Right cardiac atrium (tissue), 5 donors: ENCODE data around the gene ADGRB2. TPM values are rescaled to one million over a fixed set of nuclear protein-coding genes. Genes with fewer than 3 reads are reported as not detected.

Experiments used
- ATAC-seq, 2 donors: fragments of 200-7000 bp; cut with Tn5 transposase; one replicate each; pipeline versions ENCODE4 v1.8.0 to v1.9.1; 2020; ENCODE audit warnings: moderate library complexity in 2 of 2, mild to moderate bottlenecking in 1 of 2
- DNase-seq, 3 donors: peaks; one replicate each; pipeline ENCODE4 v3.0.0-alpha.2; 2020
- H3K27ac ChIP-seq: one replicate; pipeline ENCODE4 v1.5.1; 2013; ENCODE audit warnings: mild to moderate bottlenecking, low read length, control low read depth, moderate library complexity
- H3K27me3 ChIP-seq: one replicate; pipeline ENCODE4 v1.6.1; 2013; ENCODE audit not compliant: control insufficient read depth, insufficient read depth
- H3K4me1 ChIP-seq: one replicate; pipeline ENCODE4 v1.6.1; 2013; ENCODE audit warnings: low read length; ENCODE audit not compliant: control insufficient read depth, insufficient read depth
- H3K4me3 ChIP-seq: one replicate; pipeline ENCODE4 v1.5.1; 2013; ENCODE audit warnings: low read length, control low read depth
- H3K9me3 ChIP-seq: one replicate; pipeline ENCODE4 v1.6.1; 2013; ENCODE audit warnings: low read length; ENCODE audit not compliant: control insufficient read depth
- WGBS: extraction: QIAGEN DNeasy Blood & Tissue Kit; methylation state at CpG from one replicate; pipeline ENCODE4 v1.1.7; 2013; 5-methylcytosine and 5-hydroxymethylcytosine counted together
- intact Hi-C, 4 donors: fragments of 100-400 bp; cut with DNase I; formaldehyde crosslinking; loops; one replicate each; pipeline versions ENCODE4 v1.11.0 to v1.14.0; 2022 to 2023
- polyA plus RNA-seq: library from polyadenylated mRNA; stranded (reverse); fragments of 200-250 nt; gene quantifications from one replicate; pipeline ENCODE4 v1.2.3, GENCODE V29; 2013
- total RNA-seq, 4 donors: library from RNA; stranded (reverse); fragmentation: NEBNext Ultra II Directional; extraction: Animal tissue kit (Norgen Biotek cat#: 25700); gene quantifications; one replicate each; pipeline ENCODE4 v1.2.1, GENCODE V29; 2021
- donor health status: healthy with polysubstance abuse.
- donor health status: DM: no; HTN: yes; CAD: no.
- donor health status: DM: no; HTN: no; CAD: no.
- donor health status: DM: no; HTN: yes; CAD: no; lungs with severe emphysema.
- donor health status: DM: yes; HTN: yes; CAD: no.

Gene ADGRB2
- total and polyA plus RNA-seq, 5 donors, result 11.8 to 18.2 (median 13.8) TPM

DNA sequence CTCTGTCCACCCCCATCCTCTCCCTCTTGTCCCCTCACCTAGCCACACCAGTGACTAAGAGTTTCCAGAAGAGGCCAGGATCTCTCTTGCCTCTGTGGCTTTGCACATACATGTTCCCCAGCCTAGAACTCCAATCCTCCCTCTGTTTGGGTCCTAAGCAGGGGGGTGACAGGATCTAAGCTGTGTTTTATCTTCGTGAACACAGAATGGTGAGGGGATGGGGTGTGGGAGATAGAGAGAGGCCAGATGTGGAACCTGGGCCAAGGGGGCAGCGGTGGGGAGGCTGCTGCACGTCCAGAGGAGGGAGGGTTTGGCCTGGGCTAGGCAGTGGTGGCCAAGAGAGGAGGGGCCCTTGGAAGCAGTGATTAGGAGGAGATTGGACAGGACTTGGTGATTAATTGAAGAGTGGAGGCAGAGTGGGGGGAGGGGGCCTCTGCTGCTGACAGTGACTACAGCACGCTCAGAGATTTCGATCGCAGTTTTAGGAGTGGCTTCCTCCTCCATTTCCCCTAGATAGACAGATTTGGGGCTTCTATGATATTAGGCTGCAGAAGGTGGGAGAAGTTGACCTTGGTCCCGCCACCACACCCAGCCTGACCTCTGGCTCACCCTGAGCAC lies 17.1 kb upstream of the ADGRB2 start:
- Histone ChIP-seq H3K27ac (no peak overlapping the region), H3K4me3 (no peak overlapping the region), H3K4me1 (peaks cover 4% of the 10 kb centered on the region), H3K27me3 (no peaks in the 10 kb centered on the region), H3K9me3 (no peaks in the 10 kb centered on the region)
- DNase-seq (peak in 2 of 3 donors; percentile 39 to 77), ATAC-seq (peak; percentile 36 to 58)
- WGBS, result 33% methylated on average over 7 of the region's 7 CpGs
- intact Hi-C loops, result loop anchor here in 2 of 4 donors (10.0 kb wide), 3 partner anchors 66 to 216 kb away; no protein-coding TSS in a partner anchor

DNA sequence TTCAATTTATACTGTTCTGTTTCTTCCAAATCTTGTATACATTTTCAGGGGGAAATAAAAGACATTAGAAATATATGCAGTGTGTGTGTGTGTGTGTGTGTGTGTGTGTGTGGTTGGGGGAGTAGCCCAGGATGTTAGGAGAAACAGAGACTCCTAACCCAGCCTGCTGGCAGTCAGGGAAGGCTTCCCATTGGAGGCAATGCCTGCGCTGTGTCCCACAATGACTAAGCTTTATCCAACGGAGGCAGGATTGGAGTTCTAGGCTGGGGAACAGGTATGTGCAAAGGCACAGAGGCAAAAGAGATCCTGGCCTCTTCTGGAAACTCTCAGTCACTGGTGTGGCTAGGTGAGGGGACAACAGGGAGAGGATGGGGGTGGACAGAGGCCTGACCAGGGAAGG lies 16.5 kb upstream of the ADGRB2 start:
- Histone ChIP-seq H3K4me3 (no peak overlapping the region), H3K4me1 (peaks cover 4% of the 10 kb centered on the region), H3K27me3 (no peaks in the 10 kb centered on the region), H3K27ac (no peak overlapping the region), H3K9me3 (no peaks in the 10 kb centered on the region)
- ATAC-seq (no peak), DNase-seq (no peak)
- intact Hi-C loops, result loop anchor here in 2 of 4 donors (10.0 kb wide), 3 partner anchors 66 to 216 kb away; no protein-coding TSS in a partner anchor
- 83% methylated on average over 2 of the region's 2 CpGs for WGBS

DNA sequence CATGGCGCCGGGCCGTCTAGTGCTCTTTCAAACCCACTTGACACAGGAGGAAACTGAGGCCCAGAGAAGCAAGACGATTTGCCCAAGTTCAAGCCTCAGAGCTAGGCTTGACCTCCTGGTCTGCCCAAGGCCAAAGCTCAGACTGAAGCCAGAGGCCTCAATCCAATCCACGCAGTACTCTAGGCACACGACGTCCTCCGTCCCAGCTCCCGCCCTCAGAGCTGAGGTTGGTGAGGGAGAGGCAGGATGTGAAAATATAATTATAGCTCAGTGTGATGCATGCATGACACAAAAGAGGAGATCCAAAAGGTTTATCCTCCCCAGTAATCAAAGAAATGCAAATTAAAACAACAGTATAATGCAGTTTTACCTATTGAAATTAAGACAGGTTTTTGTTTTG lies 15.5 kb upstream of the ADGRB2 start:
- DNase-seq (no peak), ATAC-seq (no peak)
- 80% methylated on average over 9 of the region's 9 CpGs for WGBS
- intact Hi-C loops, result loop anchor here in 2 of 4 donors (10.0 kb wide), 3 partner anchors 65 to 215 kb away; no protein-coding TSS in a partner anchor
- no peak overlapping the region for H3K4me3 ChIP-seq
- no peaks in the 10 kb centered on the region for H3K27me3 ChIP-seq
- no peak overlapping the region for H3K27ac ChIP-seq
- H3K9me3 ChIP-seq, result no peaks in the 10 kb centered on the region
- peaks cover 4% of the 10 kb centered on the region for H3K4me1 ChIP-seq

DNA sequence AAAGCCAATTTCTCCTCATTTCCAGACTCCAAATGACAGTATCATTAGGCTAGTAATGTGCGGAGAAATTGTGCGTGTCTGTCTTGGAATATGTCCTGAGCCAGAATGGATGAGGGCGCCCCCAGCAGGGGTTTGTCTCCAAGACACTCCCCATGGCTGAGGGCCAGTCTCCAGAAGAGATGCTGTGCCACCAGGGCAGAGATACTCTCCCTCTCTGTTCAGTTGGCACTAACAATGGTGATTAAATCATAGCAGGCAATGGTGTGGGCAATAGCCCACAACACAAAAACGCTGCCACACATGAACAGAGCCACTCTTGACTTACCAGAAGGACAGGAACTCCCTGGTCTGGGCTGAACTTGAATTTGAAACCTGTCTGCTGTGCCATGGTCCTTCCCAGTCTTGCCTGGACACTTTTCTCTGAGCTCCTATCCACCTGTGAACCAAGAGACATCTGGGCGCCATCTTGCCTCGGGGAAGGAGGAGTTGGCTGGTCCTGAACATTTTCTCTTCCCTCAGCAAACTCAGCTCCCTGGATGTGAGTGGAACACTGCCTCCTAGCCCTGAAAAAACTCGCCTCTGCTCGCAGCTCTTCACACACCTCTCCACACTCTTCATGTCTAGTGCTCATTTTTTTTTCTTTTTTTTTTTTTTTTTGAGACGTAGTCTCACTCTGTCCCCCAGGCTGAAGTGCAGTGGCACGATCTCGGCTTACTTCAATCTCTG lies 14.8 kb upstream of the ADGRB2 start:
- no peaks in the 10 kb centered on the region for H3K9me3 ChIP-seq
- H3K4me3 ChIP-seq, result no peak overlapping the region
- DNase-seq, result no peak
- ATAC-seq, result no peak
- no peak overlapping the region for H3K27ac ChIP-seq
- intact Hi-C loops, result no loop called here
- 92% methylated on average over 11 of the region's 11 CpGs for WGBS
- H3K4me1 ChIP-seq, result peaks cover 4% of the 10 kb centered on the region
- no peaks in the 10 kb centered on the region for H3K27me3 ChIP-seq

DNA sequence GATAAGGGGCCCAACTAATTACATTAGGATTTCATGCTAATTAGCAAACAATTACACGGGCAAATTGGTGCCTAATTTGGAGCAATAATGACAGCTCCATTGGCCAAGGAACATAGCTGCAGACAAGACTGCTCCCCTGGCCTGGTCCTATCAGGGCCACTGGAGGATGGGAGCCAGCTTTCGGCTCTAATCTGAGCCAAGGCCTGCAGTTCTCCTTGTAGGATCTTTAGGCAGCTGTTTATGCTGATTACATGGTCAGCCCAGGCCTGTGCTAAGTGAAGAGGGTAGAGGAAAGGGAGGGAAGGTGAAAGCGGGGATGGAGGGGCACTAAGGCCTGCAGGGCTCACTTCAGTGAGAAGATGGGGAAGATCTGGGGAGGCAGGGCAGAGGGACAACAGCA lies 12.4 kb upstream of the ADGRB2 start:
- Histone ChIP-seq H3K4me3 (no peak overlapping the region), H3K4me1 (no peaks in the 10 kb centered on the region), H3K9me3 (no peaks in the 10 kb centered on the region), H3K27me3 (no peaks in the 10 kb centered on the region), H3K27ac (no peak overlapping the region)
- DNase-seq (no peak), ATAC-seq (no peak)
- intact Hi-C loops, result no loop called here
- 60% methylated on average over 3 of the region's 3 CpGs for WGBS

DNA sequence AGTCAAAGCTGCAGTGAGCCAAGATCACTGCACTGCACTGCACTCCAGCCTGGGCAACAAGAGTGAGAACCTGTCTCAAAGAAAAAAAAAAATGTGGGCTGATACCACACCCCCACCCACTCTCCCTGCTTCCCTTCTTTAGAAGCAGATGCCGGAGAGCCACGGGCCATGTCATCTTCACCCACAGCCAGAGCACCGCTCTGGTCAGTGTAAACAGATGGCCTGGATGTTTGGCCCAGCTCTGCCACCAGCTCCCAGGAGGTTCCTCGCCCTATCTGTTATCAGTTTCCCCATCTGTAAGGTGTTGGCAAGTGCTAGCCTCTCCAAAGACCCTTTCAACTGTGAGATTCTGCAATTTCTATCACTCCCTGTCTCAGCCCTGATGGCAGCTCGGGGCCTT lies 11.9 kb upstream of the ADGRB2 start:
- Histone ChIP-seq H3K4me1 (no peaks in the 10 kb centered on the region), H3K27me3 (no peaks in the 10 kb centered on the region), H3K9me3 (no peaks in the 10 kb centered on the region), H3K27ac (no peak overlapping the region), H3K4me3 (no peak overlapping the region)
- intact Hi-C loops, result no loop called here
- WGBS, result 83% methylated on average over 5 of the region's 5 CpGs
- DNase-seq (peak in 1 of 3 donors; percentile 30), ATAC-seq (no peak)

DNA sequence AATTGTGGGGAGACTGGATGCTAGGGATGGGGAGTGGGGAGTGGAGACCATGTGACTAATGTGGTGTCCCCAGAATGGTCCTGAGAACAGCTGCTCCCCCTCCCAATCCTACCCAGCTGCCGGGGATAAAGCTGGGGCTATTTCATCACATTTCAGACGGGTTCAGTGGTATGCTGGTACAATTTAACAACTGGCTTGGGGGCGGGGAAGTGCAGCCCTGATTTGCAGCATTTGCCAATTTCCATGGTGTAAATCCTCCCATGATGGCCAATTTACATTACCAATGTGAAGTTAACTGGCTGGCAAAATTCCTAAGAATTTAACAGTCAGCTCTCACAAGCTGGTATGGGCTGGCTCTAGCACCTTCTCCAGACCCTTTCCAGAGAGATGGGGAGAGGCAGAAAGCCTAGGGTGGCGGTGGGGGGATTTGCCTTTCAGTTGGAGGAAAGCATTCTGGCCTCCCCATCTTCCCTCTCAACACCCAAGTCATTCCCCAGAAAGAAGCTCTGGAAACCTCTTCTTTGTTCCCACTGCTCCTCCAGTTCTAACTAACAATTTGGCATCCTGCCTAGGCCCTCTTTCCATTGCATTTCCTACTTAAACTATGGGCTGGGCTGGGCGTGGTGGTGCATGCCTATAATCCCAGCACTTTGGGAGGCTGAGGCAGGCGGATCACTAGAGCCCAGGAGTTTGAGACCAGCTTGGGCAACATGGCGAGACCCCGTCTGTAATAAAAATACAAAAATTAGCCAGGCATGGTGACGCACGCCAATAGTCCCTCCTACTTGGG lies 11.3 kb upstream of the ADGRB2 start:
- H3K4me3 ChIP-seq, result no peak overlapping the region
- 85% methylated on average over 10 of the region's 10 CpGs for WGBS
- DNase-seq, result peak in 1 of 3 donors; percentile 3
- no peaks in the 10 kb centered on the region for H3K27me3 ChIP-seq
- H3K4me1 ChIP-seq, result no peaks in the 10 kb centered on the region
- intact Hi-C loops, result no loop called here
- ATAC-seq, result no peak
- H3K27ac ChIP-seq, result no peak overlapping the region
- no peaks in the 10 kb centered on the region for H3K9me3 ChIP-seq

DNA sequence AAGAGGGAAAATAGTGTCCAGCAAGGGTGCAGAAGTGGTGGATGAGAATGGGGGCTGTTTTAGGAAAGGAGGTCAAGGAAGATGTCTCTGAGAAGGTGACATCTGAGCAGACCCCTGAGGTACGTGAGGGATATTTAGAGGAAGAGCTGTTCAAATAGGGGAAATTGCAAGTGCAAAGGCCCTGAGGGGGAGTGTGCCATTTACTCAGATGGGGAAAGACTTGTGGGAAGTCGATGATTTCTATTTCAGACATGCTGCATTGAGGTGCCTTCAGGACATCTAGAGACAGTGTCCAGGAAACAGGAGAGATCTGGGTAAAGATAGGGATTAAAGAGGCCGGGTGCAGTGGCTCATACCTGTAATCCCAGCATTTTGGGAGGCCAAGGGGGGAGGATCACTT lies 10.4 kb upstream of the ADGRB2 start:
- WGBS, result 78% methylated on average over 3 of the region's 3 CpGs
- peak in 1 of 3 donors; percentile 2 for DNase-seq
- Histone ChIP-seq H3K9me3 (no peaks in the 10 kb centered on the region), H3K27me3 (no peaks in the 10 kb centered on the region), H3K4me3 (no peak overlapping the region), H3K4me1 (no peaks in the 10 kb centered on the region), H3K27ac (no peak overlapping the region)
- intact Hi-C loops, result no loop called here
- ATAC-seq, result no peak

DNA sequence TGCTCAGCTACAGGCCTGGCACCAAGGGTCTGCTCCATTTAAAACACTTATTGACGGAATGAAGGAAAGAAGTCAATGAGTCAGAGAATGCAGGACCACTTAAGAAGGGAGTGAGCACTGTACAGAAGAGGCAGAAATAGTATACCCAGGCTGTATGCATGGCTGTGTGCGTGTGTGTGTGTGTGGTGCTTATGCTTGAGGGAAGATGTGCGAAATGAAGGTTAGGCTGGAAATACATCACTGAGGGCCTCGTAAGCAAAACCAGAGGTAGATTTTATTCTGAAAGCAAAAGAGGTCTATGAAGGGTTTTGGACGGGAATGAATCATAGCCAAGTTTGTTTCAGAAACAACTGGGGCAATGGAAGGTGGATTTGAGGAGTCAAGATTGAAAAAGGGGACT lies 9.7 kb upstream of the ADGRB2 start:
- ATAC-seq, result no peak
- intact Hi-C loops, result no loop called here
- Histone ChIP-seq H3K27ac (no peak overlapping the region), H3K27me3 (no peaks in the 10 kb centered on the region), H3K4me1 (no peaks in the 10 kb centered on the region), H3K9me3 (no peaks in the 10 kb centered on the region), H3K4me3 (no peak overlapping the region)
- no peak for DNase-seq
- WGBS, result 93% methylated on average over 5 of the region's 5 CpGs

DNA sequence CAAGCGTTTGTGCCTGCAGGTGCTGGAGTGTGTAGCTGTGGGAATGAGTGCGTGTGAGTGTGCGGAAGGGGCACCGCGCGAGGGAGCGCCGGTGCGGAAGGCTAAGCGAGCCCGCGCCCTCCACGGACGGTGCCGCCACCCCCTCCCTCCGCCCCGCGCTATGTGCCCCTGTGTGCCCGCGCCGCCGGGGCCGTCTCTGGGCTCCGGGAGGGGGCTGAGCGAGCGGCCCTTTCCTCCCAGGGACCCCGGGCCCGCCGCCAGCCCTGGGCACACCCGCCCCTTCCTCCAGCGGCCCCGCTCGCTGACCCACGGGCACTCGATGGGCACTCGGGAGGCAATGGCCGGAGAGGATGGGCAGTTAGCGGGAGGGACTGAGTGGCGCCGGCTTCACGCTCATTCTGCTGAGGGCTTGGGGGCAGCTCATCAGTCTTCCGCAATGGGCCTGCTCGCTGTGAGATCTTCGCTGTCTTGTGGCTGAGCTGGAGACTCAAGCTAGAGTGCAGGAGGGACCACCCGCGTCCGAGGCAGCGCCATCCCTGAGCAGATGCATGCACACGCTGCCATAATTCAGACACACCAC lies 8.6 kb upstream of the ADGRB2 start:
- H3K9me3 ChIP-seq, result no peaks in the 10 kb centered on the region
- H3K4me3 ChIP-seq, result no peak overlapping the region
- 15% methylated on average over 49 of the region's 49 CpGs for WGBS
- no peaks in the 10 kb centered on the region for H3K27me3 ChIP-seq
- peak in 1 of 3 donors; percentile 43 for DNase-seq
- no peak overlapping the region for H3K27ac ChIP-seq
- ATAC-seq, result peak in 1 of 2 donors; percentile 4
- intact Hi-C loops, result no loop called here
- H3K4me1 ChIP-seq, result no peaks in the 10 kb centered on the region
